H9 (cell line): ENCODE measurements around the gene NSUN6. TPM values are rescaled to one million over a fixed set of nuclear protein-coding genes. Genes with fewer than 3 reads are reported as not detected.

Source experiments
- DNase-seq: peaks from one replicate; pipeline ENCODE4 v3.0.0-alpha.2; 2017
- H2AFZ ChIP-seq: one replicate; pipeline ENCODE4 v1.6.1; 2013; ENCODE audit warnings: mild to moderate bottlenecking, low read length, control low read depth, moderate library complexity
- H2AK5ac ChIP-seq: 2 replicates; pipeline ENCODE4 v1.6.1; 2013; ENCODE audit warnings: low read length, control low read depth, mixed read lengths; ENCODE audit not compliant: insufficient read length
- H2BK120ac ChIP-seq: one replicate; pipeline ENCODE4 v1.6.1; 2013; ENCODE audit warnings: low read depth, mild to moderate bottlenecking, low read length, control low read depth, inconsistent platforms; ENCODE audit not compliant: poor library complexity, severe bottlenecking
- H2BK12ac ChIP-seq: 2 replicates; pipeline ENCODE4 v1.6.1; 2013; ENCODE audit warnings: low read length, control low read depth, mixed read lengths, low read depth; ENCODE audit not compliant: insufficient read length
- H2BK15ac ChIP-seq: 2 replicates; pipeline ENCODE4 v1.6.1; 2013; ENCODE audit warnings: low read depth, low read length, control low read depth
- H2BK20ac ChIP-seq: one replicate; pipeline ENCODE4 v1.6.1; 2013; ENCODE audit warnings: low read depth, mild to moderate bottlenecking, low read length, control low read depth, inconsistent platforms; ENCODE audit not compliant: poor library complexity, severe bottlenecking
- H2BK5ac ChIP-seq: 2 replicates; pipeline ENCODE4 v1.6.1; 2013; ENCODE audit warnings: low read length, control low read depth, mixed read lengths; ENCODE audit not compliant: insufficient read length
- H3K14ac ChIP-seq: 2 replicates; pipeline ENCODE4 v1.6.1; 2013; ENCODE audit warnings: low read length, control low read depth; ENCODE audit not compliant: insufficient read depth
- H3K18ac ChIP-seq: 2 replicates; pipeline ENCODE4 v1.6.1; 2013; ENCODE audit warnings: low read depth, mild to moderate bottlenecking, mixed read lengths, low read length, control low read depth; ENCODE audit not compliant: insufficient read length
- H3K23ac ChIP-seq: 2 replicates; pipeline ENCODE4 v1.6.1; 2013; ENCODE audit warnings: low read length, control low read depth, mixed read lengths, low read depth; ENCODE audit not compliant: insufficient read length
- H3K23me2 ChIP-seq: 2 replicates; pipeline ENCODE4 v1.6.1; 2013; ENCODE audit warnings: low read depth, mild to moderate bottlenecking, mixed read lengths, low read length, control low read depth; ENCODE audit not compliant: insufficient read length, poor library complexity, severe bottlenecking
- H3K27ac ChIP-seq: 2 replicates; pipeline ENCODE4 v1.5.1; 2013; ENCODE audit warnings: low read length, control low read depth, mixed read lengths, low read depth; ENCODE audit not compliant: insufficient read length
- H3K27me3 ChIP-seq: 2 replicates; pipeline ENCODE4 v1.6.1; 2013; ENCODE audit warnings: low read length, control low read depth, inconsistent platforms; ENCODE audit not compliant: insufficient read depth
- H3K4ac ChIP-seq: 2 replicates; pipeline ENCODE4 v1.6.1; 2013; ENCODE audit warnings: low read depth, mild to moderate bottlenecking, control low read depth, inconsistent platforms, low read length, moderate library complexity
- H3K4me1 ChIP-seq: 2 replicates; pipeline ENCODE4 v1.6.1; 2013; ENCODE audit warnings: low read length, control low read depth, inconsistent platforms; ENCODE audit not compliant: insufficient read depth
- H3K4me2 ChIP-seq: 2 replicates; pipeline ENCODE4 v1.6.1; 2013; ENCODE audit warnings: low read length, control low read depth, mixed read lengths; ENCODE audit not compliant: insufficient read length, insufficient read depth
- H3K56ac ChIP-seq: 2 replicates; pipeline ENCODE4 v1.6.1; 2013; ENCODE audit warnings: low read depth, mild to moderate bottlenecking, mixed read lengths, low read length, control low read depth; ENCODE audit not compliant: insufficient read length
- H3K79me1 ChIP-seq: 2 replicates; pipeline ENCODE4 v1.6.1; 2013; ENCODE audit warnings: low read depth, mild to moderate bottlenecking, moderate library complexity, low read length, control low read depth, inconsistent platforms; ENCODE audit not compliant: insufficient read depth, poor library complexity, severe bottlenecking
- H3K79me2 ChIP-seq: 2 replicates; pipeline ENCODE4 v1.6.1; 2013; ENCODE audit warnings: low read length, control low read depth, inconsistent platforms; ENCODE audit not compliant: insufficient read depth
- H3K9ac ChIP-seq: 2 replicates; pipeline ENCODE4 v1.6.1; 2013; ENCODE audit warnings: low read length, control low read depth, mixed read lengths; ENCODE audit not compliant: insufficient read length; ENCODE audit errors: extremely low read depth
- H3K9me3 ChIP-seq: one replicate; pipeline ENCODE4 v1.6.1; 2013; ENCODE audit warnings: low read depth, low read length, inconsistent platforms; ENCODE audit not compliant: control insufficient read depth
- H3T11ph ChIP-seq: one replicate; pipeline ENCODE4 v1.6.1; 2013; ENCODE audit warnings: mild to moderate bottlenecking, low read length, control low read depth, inconsistent platforms
- H4K20me1 ChIP-seq: one replicate; pipeline ENCODE4 v1.6.1; 2013; ENCODE audit not compliant: control insufficient read depth, insufficient read length, insufficient read depth
- H4K5ac ChIP-seq: 2 replicates; pipeline ENCODE4 v1.6.1; 2013; ENCODE audit warnings: low read depth, mild to moderate bottlenecking, mixed read lengths, low read length, control low read depth; ENCODE audit not compliant: insufficient read length
- H4K8ac ChIP-seq: replicated peaks from 2 replicates; pipeline ENCODE4 v1.6.1; 2013; ENCODE audit warnings: low read length, control low read depth, mixed read lengths, low read depth; ENCODE audit not compliant: insufficient read length
- H4K91ac ChIP-seq: 2 replicates; pipeline ENCODE4 v1.6.1; 2013; ENCODE audit warnings: low read depth, mild to moderate bottlenecking, moderate library complexity, mixed read lengths, low read length, control low read depth; ENCODE audit not compliant: insufficient read length
- H3K27ac Mint-ChIP-seq, 3 experiments: 2 replicates in 2 of 3; 3 replicates in 1 of 3; pipeline ENCODE4 v1.8.0; 2020 to 2021; ENCODE audit warnings: mixed read lengths in 3 of 3, mild to moderate bottlenecking in 1 of 3, moderate library complexity in 1 of 3
- H3K27me3 Mint-ChIP-seq: 2 replicates; pipeline ENCODE4 v1.8.0; 2021; ENCODE audit warnings: low read depth, mild to moderate bottlenecking, moderate library complexity, mixed read lengths
- H3K36me3 Mint-ChIP-seq, 3 experiments: 2 replicates in 2 of 3; 3 replicates in 1 of 3; pipeline ENCODE4 v1.8.0; 2020 to 2021; ENCODE audit warnings: low read depth in 3 of 3, mixed read lengths in 3 of 3; ENCODE audit not compliant: insufficient read depth in 1 of 3
- H3K4me1 Mint-ChIP-seq, 2 experiments: 2 replicates each; pipeline ENCODE4 v1.8.0; 2020; ENCODE audit warnings: mixed read lengths in 2 of 2
- H3K4me3 Mint-ChIP-seq, 2 experiments: 2 replicates in 1 of 2; 3 replicates in 1 of 2; pipeline ENCODE4 v1.8.0; 2020 to 2021; ENCODE audit warnings: mild to moderate bottlenecking in 2 of 2, mixed read lengths in 2 of 2, moderate library complexity in 1 of 2
- H3K9me3 Mint-ChIP-seq, 2 experiments: 2 replicates in 1 of 2; 3 replicates in 1 of 2; pipeline ENCODE4 v1.8.0; 2020; ENCODE audit warnings: mild to moderate bottlenecking in 2 of 2, mixed read lengths in 2 of 2, moderate library complexity in 1 of 2
- whole genome bisulfite sequencing: extraction: QIAGEN DNeasy Blood & Tissue Kit; methylation state at CpG from one replicate; pipeline ENCODE4 v1.1.7; 2013; ENCODE audit warnings: missing lambda C conversion rate, low lambda C conversion rate, mixed read lengths; ENCODE audit not compliant: insufficient read length; ENCODE audit errors: extremely low coverage; 5-methylcytosine and 5-hydroxymethylcytosine counted together
- long read RNA-seq: library from polyadenylated mRNA; unstranded; transcript quantifications from one replicate; pipeline ENCODE4 v2.0.0, GENCODE V29; 2020
- total RNA-seq: library from RNA; stranded (reverse); gene quantifications from 2 replicates; pipeline ENCODE4 v1.2.1, GENCODE V29; 2021
- TF ChIP-seq, protein P1 (sequence below): fragments of 200-600 bp; sonication (generic); conservative IDR thresholded peaks from 3 replicates; pipeline ENCODE4 v1.8.0; 2021; ENCODE audit warnings: antibody characterized with exemption, mild to moderate bottlenecking

The NSUN6 gene, protein sequence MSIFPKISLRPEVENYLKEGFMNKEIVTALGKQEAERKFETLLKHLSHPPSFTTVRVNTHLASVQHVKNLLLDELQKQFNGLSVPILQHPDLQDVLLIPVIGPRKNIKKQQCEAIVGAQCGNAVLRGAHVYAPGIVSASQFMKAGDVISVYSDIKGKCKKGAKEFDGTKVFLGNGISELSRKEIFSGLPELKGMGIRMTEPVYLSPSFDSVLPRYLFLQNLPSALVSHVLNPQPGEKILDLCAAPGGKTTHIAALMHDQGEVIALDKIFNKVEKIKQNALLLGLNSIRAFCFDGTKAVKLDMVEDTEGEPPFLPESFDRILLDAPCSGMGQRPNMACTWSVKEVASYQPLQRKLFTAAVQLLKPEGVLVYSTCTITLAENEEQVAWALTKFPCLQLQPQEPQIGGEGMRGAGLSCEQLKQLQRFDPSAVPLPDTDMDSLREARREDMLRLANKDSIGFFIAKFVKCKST
- total RNA-seq, result 10.2 and 11.9 TPM in 2 replicates
- long read RNA-seq, transcript NSUN6-201 (11 exons, 2,201 nt), result major isoform, 16 of 35 reads
- long read RNA-seq, partial matches to known transcripts, result 4 of 35 reads
- long read RNA-seq, other reads (novel, unspliced or antisense), result 15 of 35 reads

DNA sequence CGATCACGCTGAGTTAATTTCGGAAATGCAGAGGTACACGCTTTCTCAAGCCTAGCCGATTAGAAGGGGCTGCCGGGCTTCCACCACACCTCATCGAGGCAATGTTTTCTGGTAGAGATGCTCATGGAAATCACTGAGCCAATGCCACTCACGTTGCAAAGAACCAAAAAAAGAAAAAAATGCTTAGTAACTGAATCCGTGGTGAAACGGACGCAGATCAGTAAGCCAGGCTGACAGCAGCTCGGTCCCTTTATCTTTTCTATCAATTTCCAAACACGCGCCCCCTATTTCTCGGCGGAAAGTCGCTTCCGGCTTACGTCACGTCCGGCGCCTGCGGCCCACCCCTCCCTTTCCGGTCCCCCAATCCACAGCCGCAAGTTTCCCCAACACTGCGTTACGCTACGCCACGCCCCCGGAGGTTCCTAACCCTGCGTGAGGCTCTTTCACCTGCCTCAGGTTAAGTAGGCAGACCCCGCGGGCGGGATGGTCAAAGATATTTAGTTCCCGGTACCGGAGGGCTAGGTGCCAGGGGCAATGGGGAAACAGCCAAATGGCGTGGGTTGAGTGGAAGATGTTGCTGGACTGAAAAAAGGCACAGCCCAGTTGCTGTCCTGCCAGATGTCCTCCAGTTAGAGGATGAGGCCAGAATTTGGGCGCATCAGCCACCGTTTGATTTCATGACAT, at the start of gene NSUN6:
Gene NSUN6, minus strand, starts transcription at position 264 of the 684 bp plus-strand sequence. CDS start 384 bp downstream, outside the sequence.
- no peak within 1 kb of the TSS for H3T11ph ChIP-seq
- H3K36me3 Mint-ChIP-seq, result peaks cover 0 to 2% (median 0%) of the 10 kb centered on the region in 3 experiments; a peak in 1 of 7 replicates
- peaks cover 3% of the 10 kb centered on the region for H3K23me2 ChIP-seq
- no peak within 1 kb of the TSS for H4K91ac ChIP-seq
- H2AFZ ChIP-seq, result peak within 1 kb of the TSS; percentile 99
- H2AK5ac ChIP-seq, result no peak within 1 kb of the TSS
- H2BK20ac ChIP-seq, result no peak within 1 kb of the TSS
- H3K4me2 ChIP-seq, result peak within 1 kb of the TSS; percentile 100
- H3K27ac Mint-ChIP-seq, result peak within 1 kb of the TSS; percentile 78 to 96 (median 90)
- no peaks in the 10 kb centered on the region for H3K79me1 ChIP-seq
- H3K4me1 ChIP-seq, result no peaks in the 10 kb centered on the region
- H3K27me3 ChIP-seq, result no peaks in the 10 kb centered on the region
- no peak within 1 kb of the TSS for H2BK15ac ChIP-seq
- no peaks in the 10 kb centered on the region for H3K9me3 Mint-ChIP-seq
- no peak within 1 kb of the TSS for H2BK5ac ChIP-seq
- H3K56ac ChIP-seq, result no peak within 1 kb of the TSS
- peak; percentile 93 for DNase-seq
- H4K5ac ChIP-seq, result no peak within 1 kb of the TSS
- peak within 1 kb of the TSS; percentile 88 for H3K14ac ChIP-seq
- H2BK12ac ChIP-seq, result no peak within 1 kb of the TSS
- H3K4ac ChIP-seq, result no peak within 1 kb of the TSS
- H4K8ac ChIP-seq, result peak within 1 kb of the TSS; percentile 64
- H3K4me1 Mint-ChIP-seq, result peaks cover 16 to 22% of the 10 kb centered on the region in 2 experiments
- H3K9ac ChIP-seq, result peak within 1 kb of the TSS; percentile 95
- H3K23ac ChIP-seq, result no peak within 1 kb of the TSS
- no CpG with 5 or more reads among the region's 39 CpGs for WGBS
- TF ChIP-seq, protein P1, sequence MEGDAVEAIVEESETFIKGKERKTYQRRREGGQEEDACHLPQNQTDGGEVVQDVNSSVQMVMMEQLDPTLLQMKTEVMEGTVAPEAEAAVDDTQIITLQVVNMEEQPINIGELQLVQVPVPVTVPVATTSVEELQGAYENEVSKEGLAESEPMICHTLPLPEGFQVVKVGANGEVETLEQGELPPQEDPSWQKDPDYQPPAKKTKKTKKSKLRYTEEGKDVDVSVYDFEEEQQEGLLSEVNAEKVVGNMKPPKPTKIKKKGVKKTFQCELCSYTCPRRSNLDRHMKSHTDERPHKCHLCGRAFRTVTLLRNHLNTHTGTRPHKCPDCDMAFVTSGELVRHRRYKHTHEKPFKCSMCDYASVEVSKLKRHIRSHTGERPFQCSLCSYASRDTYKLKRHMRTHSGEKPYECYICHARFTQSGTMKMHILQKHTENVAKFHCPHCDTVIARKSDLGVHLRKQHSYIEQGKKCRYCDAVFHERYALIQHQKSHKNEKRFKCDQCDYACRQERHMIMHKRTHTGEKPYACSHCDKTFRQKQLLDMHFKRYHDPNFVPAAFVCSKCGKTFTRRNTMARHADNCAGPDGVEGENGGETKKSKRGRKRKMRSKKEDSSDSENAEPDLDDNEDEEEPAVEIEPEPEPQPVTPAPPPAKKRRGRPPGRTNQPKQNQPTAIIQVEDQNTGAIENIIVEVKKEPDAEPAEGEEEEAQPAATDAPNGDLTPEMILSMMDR, result no peak
- no peaks in the 10 kb centered on the region for H4K20me1 ChIP-seq
- H3K4me3 Mint-ChIP-seq, result peak within 1 kb of the TSS; percentile 94 to 96
- no peak within 1 kb of the TSS for H2BK120ac ChIP-seq
- no peak within 1 kb of the TSS for H3K27ac ChIP-seq
- H3K18ac ChIP-seq, result peak within 1 kb of the TSS; percentile 25
- H3K9me3 ChIP-seq, result no peaks in the 10 kb centered on the region
- no peaks in the 10 kb centered on the region for H3K27me3 Mint-ChIP-seq
- peaks cover 4% of the 10 kb centered on the region; the same call in 1 of the 2 replicates for H3K79me2 ChIP-seq
